HepG2 (cell line): Measurements from ENCODE around the gene SGIP1.

ENCODE experiments used
- ARNTL ChIP-seq: sonication (generic); formaldehyde crosslinking; IDR thresholded peaks from 2 replicates; pipeline ENCODE4 v1.4.0; 2020; ENCODE audit warnings: mild to moderate bottlenecking, missing genetic modification reagents
- FOSL2 ChIP-seq: sonication (generic); formaldehyde crosslinking; IDR thresholded peaks from 2 replicates; pipeline ENCODE4 v1.4.0; 2020; ENCODE audit warnings: missing genetic modification reagents
- MAX ChIP-seq: IDR thresholded peaks from 2 replicates; pipeline ENCODE4 v1.6.1; 2012; ENCODE audit warnings: inconsistent platforms
- NBN ChIP-seq: fragments of 450-650 bp; conservative IDR thresholded peaks from 2 replicates; pipeline ENCODE4 v1.6.1; 2017
- RAD21 ChIP-seq: fragments of 450-650 bp; formaldehyde crosslinking; IDR thresholded peaks from 2 replicates; pipeline ENCODE4 v1.5.0; 2020; ENCODE audit warnings: mild to moderate bottlenecking
- ZBTB1 ChIP-seq: sonication (generic); formaldehyde crosslinking; IDR thresholded peaks from 2 replicates; pipeline ENCODE4 v1.4.0; 2020; ENCODE audit warnings: missing genetic modification reagents, borderline replicate concordance
- ZNF20 ChIP-seq: sonication (generic); formaldehyde crosslinking; IDR thresholded peaks from 2 replicates; pipeline ENCODE4 v1.4.0; 2020; ENCODE audit warnings: mild to moderate bottlenecking, moderate library complexity, missing genetic modification reagents
- ZXDC ChIP-seq: sonication (generic); formaldehyde crosslinking; IDR thresholded peaks from 2 replicates; pipeline ENCODE4 v1.5.0; 2020; ENCODE audit warnings: mild to moderate bottlenecking, missing genetic modification reagents

GRCh38 chr1:66552829-66553228, 18.9 kb downstream of the SGIP1 start:
- TF ChIP-seq ZBTB1 (CRISPR knock-in tag), result no peak
- TF ChIP-seq ZXDC, result no peak
- TF ChIP-seq MAX, result no peak
- no peak for TF ChIP-seq NBN
- TF ChIP-seq RAD21 (CRISPR knock-in tag), result no peak
- no peak for TF ChIP-seq ZNF20 (CRISPR knock-in tag)
- no peak for TF ChIP-seq FOSL2 (CRISPR knock-in tag)
- TF ChIP-seq ARNTL (CRISPR knock-in tag), result no peak
